Skeletal muscle cell (primary cell): ENCODE results near the gene SPATA32.
A peak's percentile ranks its signal among the peaks of the same experiment; 100 is the strongest.
"Not testable (repeated sequence)": the region's sequence is repeated elsewhere in the genome, so short reads cannot be mapped to it uniquely, and the experiment has no call there.

Experiments
- DNase-seq: peaks from one replicate; pipeline ENCODE4 v3.0.0-alpha.2; 2010; ENCODE audit warnings: low read depth
- H3K4me3 ChIP-seq: 2 replicates; pipeline ENCODE4 v1.5.1; 2011; ENCODE audit warnings: low read depth, mild to moderate bottlenecking, control low read depth, low read length, moderate library complexity

The SPATA32 gene

GRCh38 chr17:45255358-45255757 lies 6.5 kb downstream of the SPATA32 start:
- no peak for DNase-seq
- no peak overlapping the region for H3K4me3 ChIP-seq

- DNase-seq = no peak
- no peak overlapping the region for H3K4me3 ChIP-seq
Measured at GRCh38 chr17:45253879-45254278, 8.0 kb downstream of the SPATA32 start.

GRCh38 chr17:45253237-45253636 lies 8.7 kb downstream of the SPATA32 start:
- H3K4me3 ChIP-seq, DNase-seq: not testable (repeated sequence)

GRCh38 chr17:45251931-45252330 lies 10.0 kb downstream of the SPATA32 start:
- DNase-seq = no peak
- H3K4me3 ChIP-seq = no peak overlapping the region

DNA sequence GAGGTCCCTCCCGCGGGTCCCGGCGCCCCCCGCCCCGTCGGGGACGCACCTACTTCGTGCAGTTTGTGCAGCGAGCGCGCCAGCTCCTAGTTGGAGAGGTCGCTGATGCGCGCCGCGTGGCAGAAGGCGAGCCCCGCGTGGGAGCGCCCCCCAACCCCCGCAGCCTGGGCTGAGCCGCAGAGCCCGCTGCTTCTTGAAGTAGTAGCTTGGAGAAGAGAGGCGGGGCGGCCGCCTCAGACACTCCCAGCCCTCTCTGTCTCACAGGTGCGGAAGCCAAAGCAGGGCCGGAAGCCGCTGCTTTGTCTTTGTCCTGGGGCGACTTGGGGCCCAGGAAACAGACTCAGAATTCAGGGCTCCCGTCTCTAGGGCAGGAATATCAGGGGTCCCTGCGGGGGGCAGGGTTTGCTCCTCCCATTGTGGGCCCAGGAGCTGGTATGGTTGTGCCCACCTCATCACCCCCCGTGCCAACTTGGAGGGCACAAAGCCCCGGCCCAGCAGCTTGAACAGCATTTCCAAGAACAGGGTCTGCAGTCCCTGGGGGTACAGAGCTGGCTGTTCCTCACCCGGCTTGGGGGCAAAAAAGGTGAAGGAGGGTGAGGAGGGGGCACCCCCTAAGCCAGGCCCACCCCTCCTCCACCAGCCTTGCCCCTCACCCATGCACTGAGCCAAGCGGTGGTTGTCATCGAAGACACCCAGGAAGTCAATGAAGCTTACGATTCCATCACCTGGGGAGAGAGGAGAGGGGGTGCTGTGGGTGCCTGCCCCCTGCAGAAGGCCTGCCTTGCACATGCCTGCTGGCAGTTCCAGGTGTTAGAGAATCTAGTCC lies 13.5 kb downstream of the SPATA32 start:
- DNase-seq = no peak
- H3K4me3 ChIP-seq = peak overlapping the region; percentile 53

DNA sequence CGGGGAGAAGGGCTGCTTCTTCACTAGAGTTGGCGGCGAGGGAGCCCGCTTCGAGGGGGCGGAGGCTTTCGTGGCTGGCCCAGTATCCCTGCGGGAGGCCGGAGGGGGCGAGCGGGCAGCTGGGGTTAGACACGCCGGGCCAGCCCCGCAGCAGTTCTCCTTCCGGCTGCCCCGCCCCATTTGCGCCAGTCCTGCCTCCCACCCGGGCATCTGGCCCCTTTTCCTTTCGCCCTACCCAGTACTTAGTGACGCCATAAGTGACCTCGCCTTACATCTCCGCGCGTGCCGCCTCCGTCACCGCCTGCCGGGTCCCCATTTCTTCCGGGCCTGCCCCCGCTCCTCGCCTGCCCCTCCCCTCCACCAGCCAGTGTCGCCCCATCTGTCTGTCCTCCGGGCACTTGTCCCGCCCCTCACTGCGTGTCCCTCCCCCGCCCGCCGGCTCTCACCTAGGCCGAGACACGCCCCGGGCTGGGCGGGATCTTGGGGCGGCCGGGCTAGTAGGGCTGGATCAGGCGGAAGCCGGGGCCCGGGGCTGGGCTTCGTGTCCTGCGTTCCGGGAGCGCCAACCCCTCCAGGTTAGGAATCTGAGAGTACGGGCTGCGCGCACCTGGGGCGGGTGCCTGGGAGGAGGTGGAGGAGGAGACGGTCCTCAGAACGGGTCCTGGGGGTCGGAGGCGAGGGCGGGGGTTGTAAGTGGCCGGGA lies 14.3 kb downstream of the SPATA32 start:
- DNase-seq = peak; percentile 38
- H3K4me3 ChIP-seq = peak overlapping the region; percentile 53

DNA sequence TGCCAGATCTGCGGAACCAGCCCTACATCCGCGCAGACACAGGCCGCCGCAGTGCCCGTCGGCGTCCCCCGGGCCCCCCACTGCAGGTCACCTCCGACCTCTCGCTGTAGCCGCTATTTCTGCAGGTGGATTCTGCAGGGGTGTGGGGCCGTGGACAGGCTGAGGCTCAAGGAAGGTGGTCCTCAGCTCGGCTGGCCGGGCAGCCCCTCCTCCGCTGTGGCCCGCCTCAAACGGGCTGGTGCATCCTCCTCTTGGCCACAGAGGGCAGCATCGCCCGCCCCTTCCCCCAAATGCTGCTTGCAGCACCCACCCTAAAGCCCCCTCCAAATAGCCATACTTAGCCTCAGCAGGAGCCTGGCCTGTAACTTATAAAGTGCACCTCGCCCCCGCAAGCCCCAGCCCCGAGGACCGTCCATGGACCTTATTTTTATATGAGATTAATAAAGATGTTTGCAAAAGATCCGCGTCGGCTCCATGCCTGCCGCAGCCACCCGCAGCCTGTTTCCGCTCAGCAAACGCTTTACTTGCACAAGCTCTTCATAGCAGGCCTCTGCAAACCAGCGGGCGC lies 14.9 kb downstream of the SPATA32 start:
- peak overlapping the region; percentile 53 for H3K4me3 ChIP-seq
- no peak for DNase-seq

GRCh38 chr17:45246338-45246737 lies 15.6 kb downstream of the SPATA32 start:
- no peak for DNase-seq
- no peak overlapping the region for H3K4me3 ChIP-seq

- no peak for DNase-seq
- H3K4me3 ChIP-seq = no peak overlapping the region
Measured at GRCh38 chr17:45244725-45245656, 16.9 kb downstream of the SPATA32 start.

DNA sequence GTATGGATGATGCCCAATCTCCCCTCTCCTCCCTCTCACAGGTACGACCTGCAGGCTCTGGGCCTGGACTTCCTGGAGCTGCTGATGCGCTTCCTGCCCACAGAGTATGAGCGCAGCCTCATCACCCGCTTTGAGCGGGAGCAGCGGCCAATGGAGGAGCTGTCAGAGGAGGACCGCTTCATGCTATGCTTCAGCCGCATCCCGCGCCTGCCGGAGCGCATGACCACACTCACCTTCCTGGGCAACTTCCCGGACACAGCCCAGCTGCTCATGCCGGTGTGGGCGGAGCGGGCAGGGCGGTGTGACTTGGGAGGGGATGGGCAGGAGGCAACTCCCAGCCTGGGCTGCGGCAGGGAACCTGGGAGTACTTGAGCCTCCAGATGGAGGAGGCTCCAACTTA lies 18.1 kb downstream of the SPATA32 start:
- no peak overlapping the region for H3K4me3 ChIP-seq
- DNase-seq = no peak

DNA sequence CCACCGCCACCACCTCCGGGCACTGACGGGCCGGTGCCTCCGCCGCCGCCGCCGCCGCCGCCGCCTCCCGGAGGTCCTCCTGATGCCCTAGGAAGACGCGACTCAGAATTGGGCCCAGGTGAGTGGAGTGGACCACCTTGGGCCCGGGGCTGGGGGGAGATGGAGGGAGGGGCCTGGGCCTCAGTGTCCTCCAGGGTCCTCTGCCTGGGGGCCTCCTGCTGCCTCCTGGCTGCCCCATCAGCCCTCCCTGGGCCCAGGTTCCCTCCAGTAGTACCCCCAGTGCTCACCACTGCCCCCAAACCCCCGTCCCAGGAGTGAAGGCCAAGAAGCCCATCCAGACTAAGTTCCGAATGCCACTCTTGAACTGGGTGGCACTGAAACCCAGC lies 19.9 kb downstream of the SPATA32 start:
- no peak overlapping the region for H3K4me3 ChIP-seq
- DNase-seq = no peak

- peak overlapping the region; percentile 26 for H3K4me3 ChIP-seq
- no peak for DNase-seq
Measured at GRCh38 chr17:45241328-45242028, 20.4 kb downstream of the SPATA32 start.

DNA sequence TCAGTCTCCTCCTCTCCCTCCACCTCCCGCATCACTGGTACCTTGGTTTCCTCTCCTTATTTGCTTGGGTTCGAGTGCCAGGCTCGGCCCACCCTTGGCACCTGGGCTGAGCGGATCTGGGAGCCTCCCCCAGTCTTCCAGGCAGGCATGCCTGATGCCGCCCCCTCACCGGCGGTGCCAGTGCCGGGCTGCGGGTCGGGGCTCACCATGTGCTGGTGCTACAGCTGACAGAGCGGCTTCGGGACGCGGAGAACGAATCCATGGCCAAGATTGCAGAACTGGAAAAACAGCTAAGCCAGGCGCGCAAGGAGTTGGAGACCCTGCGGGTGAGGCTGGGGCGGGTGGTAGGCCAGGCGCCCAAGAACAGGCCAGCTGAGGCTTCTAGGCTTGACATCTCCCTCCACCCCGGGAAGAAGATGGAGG lies 21.0 kb downstream of the SPATA32 start:
- H3K4me3 ChIP-seq = no peak overlapping the region
- no peak for DNase-seq

DNA sequence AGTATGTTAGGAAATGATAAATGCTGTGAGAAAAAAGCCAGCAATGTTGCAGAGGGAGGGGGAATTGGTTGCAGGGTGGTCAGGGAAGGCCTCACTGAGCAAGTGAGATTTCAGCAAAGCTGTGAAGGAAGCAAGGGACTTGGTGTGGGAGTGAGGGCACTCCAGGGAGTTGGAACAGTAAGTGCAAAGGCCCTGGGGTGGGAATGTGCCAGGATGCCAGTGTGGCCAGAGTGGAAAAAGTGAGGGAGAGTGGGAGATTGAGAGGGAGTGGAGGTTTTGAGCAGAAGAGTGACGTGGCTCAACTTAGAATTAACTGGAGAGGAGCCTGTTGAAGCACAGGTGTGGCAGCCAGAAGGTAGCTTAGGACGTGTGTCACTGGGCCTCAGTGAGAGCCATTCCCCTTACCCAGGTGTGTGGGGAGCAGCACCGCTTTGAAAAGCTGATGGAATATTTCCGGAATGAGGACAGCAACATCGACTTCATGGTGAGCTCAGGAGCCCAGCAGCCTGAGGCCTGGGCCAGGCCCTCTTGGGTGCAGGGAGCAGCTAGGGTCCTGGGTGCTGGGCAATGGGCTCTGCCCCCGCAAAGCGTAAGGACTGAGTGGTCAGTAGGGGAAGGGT lies 23.6 kb downstream of the SPATA32 start:
- no peak for DNase-seq
- H3K4me3 ChIP-seq = no peak overlapping the region

- no peak for DNase-seq
- no peak overlapping the region for H3K4me3 ChIP-seq
Measured at GRCh38 chr17:45237686-45238085, 24.2 kb downstream of the SPATA32 start.

- H3K4me3 ChIP-seq = no peak overlapping the region
- DNase-seq = no peak
Measured at GRCh38 chr17:45236282-45236606, 25.6 kb downstream of the SPATA32 start.

DNA sequence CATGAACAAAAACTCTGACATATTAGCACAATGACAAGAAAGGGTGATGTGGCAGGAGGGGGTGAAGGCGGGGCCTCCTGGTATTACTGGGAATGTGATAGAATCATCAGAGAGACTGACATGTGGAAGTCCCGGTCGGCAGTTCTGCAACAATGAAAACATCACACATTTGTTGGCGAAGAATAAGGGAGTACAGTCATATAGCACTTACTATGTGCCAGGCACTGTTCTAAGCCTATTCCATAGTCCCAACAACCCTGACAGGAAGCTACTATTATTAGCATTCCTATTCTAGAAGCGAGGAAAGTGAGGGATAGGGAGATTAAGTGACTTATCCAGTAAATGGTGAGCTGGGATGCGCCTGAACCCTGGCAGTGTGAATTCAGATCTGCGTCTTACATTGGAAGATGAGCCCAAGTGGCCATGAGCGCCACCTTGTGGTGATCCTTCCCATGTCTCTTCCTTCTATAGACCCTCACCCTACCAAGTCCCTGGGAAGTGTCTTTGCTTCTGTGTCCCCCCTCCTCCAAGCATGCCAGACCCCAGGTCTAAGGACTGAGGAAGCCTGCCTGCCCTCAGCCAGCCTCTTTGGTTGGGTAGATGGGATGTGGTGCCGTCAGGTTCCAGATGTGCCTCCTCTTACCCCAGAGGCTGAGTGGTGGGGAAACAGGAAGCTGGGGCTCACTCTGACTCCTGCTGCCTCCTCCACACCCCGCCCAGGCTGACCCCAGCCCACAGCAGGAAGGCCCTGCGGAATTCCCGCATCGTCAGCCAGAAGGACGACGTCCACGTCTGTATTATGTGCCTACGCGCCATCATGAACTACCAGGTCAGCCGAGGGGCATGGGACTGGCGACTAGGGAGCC lies 26.2 kb downstream of the SPATA32 start:
- no peak for DNase-seq
- no peak overlapping the region for H3K4me3 ChIP-seq
